Stimulated activated CD4-positive, alpha-beta T cell treated with anti-CD3 and anti-CD28 coated beads, Interleukin-15, amount 100 ng/mL, for 48 hours (primary cell): ENCODE results near the gene FOXE3.

Source experiments
- DNase-seq, 2 donors: peaks; one replicate each; pipeline ENCODE4 v3.0.0-alpha.2; 2020; ENCODE audit warnings: low read depth in 2 of 2

FOXE3 gene

DNA sequence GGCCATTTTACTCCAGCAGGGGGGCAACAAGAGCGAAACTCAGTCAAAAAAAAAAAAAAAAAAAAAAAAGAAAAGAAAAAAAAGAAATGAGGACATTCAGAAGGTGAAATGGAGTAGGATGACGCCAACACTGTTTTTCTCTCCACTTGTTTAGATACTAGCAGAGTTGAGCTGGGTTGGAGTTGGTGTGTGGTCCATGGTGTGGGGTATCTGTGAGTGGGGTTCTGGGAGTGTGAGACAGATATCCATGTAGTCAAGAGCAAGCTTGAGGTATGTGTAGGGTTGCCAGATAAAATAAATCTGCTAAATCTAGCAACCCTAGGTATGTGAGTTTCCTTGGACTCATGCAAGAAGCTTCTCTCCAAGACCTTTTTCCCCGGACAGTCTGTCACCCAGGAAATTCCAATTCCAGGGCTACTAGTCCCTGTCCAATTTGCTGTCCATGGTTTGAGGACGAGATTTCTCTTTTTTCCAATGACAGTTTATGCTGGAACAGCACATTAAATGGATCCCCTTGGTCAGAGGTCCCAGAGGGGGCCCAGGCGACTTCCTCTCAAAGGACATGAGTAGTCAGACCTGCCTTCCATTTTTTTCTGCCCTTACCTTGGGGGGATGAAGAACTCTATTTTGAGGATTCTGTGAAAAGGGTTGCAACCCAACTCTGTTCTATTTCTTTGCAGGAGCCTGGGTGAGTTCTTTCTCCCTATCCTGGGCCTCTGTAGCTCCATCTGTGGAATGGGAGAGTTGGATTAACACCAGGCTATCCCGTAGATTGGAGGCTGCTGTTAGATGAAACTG lies 19.6 kb downstream of the FOXE3 start:
- DNase-seq, result no peak

DNA sequence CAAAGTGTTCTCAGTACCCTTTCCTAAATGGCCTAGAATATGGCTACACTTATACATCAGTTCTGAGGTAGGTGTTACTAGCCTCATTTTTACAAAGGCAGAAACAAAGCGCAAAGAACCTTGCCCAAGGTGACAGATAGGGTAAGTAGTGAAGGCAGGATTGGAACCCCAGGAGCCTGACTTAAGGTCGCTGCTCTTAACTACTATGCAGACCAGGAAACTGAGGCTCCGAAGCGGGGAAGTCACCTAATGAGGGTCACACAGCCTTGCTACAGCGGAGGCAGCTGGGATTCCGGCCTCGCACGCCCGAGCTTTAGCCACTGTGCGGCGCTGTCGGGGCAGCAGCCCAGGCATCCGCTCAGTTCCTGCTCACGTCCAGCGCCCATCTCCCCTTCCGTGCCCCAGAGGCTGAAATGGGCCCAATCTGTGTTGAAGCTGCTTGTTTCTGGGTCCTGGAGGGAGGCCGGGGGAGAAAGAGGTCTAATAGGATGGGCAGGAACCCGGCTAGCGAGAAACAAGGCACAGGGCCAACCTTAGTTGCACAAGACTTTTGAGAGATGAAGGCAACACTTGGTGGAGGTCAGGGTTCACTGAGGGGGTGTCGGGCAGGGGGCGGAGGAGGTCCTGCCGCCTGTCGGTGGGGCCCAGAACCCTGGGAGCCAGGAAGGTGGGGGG lies 20.4 kb downstream of the FOXE3 start:
- peak; percentile 53 to 66 for DNase-seq

DNA sequence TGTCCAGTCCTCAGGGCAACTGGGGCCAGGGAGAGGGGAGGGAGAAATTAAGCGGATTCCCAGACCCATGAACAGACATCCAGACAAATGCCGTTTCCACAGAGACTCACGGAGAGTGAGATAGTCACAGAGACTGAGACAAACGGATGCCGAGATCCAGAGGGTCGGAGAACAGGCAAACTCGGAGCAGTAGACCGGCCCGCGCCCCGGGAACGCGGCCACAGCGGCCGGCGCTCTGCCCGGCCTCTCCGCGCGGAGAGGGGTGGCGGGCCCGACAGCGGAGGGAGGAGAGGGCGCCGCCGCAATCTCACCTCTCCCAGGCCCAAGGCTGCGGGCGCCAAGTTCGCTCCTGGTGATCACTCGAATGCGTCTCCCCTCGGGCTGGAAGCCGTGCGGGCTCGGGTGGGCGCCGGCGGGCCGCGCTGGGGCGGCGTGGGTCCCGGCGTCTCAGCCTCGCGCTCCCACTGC lies 20.9 kb downstream of the FOXE3 start:
- no peak for DNase-seq

DNA sequence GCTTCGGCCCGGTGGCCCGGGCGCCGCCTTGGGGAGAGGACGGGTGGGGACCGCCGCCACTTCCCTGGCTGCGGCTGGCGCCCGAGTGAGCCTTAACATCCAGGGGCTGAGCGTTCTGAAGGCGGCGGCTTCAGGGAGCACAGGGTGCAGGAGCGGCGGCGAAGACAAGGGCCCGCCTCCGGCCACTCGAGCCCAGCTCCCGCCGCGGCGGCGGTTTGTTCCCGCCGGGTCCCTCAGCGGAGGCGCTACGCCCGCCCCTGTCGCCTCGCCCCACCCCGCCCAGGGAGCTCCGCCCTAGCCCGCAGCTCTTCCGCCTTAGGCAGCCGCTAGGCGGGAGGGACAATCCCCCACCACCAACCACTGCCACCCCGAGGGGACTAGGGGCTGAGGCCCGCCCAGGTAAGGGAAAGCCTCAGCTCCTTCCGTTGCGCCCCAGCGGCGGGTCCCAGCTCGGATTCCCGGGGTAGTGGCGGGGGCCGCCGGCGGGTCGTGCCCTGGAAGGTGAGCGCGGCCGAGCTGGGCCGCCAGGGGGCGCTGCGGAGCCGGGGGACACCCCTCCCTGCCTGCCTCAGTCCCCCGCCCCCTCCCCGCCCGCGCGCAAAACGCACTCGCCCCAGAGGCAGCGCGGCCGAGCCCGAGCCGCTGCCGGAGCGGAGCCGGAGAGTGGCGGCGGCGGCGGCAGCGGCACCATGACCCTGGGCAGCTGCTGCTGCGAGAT lies 21.5 kb downstream of the FOXE3 start, which contains the start of gene FOXD2:
Gene FOXD2 (plus strand): TSS at position 598 of the 718 bp plus-strand sequence. CDS start 92 bp downstream, at position 690.
- peak; percentile 74 to 85 for DNase-seq

DNA sequence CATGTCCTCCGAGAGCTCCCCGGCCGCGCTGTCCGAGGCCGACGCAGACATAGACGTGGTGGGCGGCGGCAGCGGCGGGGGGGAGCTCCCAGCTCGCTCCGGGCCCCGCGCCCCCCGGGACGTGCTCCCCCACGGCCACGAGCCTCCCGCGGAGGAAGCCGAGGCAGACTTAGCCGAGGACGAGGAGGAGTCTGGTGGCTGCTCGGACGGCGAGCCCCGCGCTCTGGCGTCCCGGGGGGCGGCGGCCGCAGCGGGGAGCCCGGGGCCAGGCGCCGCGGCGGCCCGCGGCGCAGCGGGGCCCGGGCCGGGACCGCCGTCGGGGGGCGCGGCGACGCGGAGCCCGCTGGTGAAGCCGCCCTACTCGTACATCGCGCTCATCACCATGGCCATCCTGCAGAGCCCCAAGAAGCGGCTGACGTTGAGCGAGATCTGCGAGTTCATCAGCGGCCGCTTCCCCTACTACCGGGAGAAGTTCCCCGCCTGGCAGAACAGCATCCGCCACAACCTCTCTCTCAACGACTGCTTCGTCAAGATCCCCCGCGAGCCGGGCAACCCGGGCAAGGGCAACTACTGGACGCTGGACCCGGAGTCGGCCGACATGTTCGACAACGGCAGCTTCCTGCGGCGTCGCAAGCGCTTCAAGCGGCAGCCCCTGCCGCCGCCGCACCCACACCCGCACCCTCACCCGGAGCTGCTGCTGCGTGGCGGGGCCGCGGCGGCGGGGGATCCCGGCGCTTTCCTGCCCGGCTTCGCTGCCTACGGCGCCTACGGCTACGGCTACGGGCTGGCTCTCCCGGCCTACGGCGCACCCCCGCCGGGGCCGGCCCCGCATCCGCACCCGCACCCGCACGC lies 22.3 kb downstream of the FOXE3 start:
- no peak for DNase-seq

DNA sequence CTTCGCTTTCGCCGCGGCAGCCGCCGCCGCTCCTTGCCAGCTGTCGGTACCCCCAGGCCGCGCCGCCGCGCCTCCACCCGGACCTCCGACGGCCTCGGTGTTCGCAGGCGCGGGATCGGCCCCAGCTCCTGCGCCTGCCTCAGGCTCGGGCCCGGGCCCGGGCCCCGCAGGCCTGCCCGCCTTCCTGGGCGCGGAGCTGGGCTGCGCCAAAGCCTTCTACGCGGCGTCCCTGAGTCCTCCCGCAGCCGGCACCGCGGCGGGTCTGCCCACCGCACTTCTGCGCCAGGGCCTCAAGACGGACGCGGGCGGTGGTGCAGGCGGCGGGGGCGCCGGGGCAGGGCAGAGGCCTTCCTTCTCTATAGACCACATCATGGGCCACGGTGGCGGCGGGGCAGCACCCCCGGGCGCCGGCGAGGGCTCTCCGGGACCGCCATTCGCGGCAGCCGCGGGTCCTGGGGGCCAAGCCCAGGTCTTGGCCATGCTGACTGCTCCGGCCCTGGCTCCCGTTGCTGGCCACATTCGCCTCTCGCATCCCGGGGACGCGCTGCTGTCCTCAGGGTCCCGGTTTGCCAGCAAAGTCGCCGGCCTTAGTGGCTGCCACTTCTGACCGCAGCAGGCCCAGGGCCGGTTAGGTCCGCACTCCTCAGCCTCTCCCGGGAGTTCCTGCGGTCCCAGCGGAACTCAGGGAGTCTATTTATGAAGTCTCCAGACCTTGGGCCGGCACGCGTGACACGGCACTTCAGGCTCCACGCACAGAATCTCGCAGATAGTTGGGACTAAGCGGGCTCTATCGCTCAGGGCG lies 23.1 kb downstream of the FOXE3 start:
- no peak for DNase-seq

DNA sequence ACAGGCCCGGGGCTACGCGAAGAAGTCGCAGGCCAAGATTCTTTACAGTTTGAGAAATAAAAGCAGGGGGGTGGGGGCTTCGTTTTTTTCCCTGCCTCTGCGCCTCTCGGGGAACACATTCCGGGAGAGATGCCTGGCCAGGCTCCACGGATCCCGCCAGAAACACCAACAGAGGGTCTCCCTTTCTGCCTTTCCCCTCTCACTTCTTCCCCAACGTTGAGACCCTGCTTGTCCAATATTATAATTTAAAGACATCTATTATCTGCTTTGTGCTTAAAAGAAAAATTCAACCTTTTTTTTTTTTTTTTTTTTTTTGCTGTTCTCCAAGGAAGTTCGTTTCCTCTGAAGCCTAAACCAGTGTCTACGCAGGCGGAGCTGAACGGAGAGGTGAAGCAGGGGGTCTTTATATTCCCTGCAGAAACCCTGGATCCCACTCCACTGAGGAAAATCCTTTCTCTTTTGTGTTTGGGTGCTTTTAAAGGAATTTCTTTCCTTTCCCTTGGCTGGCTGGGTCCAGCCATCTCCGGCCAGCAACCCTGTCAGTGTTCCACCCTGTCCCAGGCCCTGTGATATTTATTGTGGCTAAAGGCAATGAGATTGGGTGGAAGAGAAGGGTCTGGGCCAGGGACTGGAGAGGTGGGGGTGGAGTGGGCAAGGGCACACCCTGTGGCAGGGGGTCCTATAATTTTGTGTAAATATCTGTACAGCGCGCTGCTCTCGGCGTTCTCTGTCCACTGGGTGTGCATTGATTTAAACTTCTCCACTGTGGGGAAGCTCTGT lies 23.9 kb downstream of the FOXE3 start:
- DNase-seq, result no peak

DNA sequence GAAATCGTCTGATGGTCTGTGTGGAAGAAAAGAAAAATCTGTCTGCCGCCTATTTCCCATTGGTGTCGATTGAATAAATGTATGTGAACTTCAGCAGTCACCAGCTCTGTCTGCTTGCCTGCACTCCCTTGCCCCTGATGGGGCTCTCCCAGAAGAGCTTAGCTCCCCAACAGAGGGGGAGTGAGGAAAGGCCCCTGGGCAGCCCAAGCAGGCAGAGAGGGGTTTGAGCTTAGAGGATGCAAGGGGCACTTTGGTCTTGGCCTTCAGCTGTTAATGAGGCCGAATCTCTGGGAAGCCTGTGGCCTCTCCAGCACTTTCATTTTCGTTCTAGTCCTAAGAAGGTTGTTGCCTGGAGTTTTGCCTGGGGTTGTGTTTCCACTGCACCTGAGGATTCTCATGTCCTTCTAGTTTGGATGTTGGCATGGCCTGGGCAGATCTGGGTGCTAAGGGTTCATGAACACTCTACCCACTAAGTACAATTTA lies 24.6 kb downstream of the FOXE3 start:
- no peak for DNase-seq

DNA sequence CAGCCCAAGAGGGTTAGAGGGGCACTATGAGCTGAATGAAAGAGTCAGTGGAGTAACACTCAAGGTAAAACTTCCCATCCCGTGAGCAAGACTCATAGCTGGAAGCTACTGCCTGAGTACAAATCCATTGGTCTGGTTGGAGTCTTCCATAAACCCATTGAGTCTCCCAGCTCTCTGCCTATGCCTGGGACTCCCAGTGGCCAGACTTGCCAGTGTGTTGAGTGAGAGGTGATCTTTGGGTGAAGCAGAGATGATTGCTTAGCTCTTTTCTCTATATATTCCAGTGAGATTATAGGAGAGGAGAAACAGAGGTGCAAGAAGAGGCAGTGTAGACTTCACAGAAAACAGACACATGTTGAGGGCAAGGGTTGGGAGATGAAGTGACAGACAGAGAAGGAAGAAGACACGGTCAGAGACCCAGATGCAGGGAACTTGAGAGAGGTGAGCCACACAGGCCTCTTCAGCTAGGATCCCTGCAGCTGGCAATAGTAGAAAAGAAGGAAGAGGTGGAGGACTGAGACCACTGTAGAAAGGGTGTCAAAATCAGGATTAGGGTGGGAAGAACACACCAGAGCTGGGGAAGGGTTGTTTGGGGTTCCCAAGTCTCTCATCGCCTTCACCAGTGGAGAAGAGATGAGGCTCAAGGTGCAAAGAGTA lies 25.5 kb downstream of the FOXE3 start:
- DNase-seq, result no peak

DNA sequence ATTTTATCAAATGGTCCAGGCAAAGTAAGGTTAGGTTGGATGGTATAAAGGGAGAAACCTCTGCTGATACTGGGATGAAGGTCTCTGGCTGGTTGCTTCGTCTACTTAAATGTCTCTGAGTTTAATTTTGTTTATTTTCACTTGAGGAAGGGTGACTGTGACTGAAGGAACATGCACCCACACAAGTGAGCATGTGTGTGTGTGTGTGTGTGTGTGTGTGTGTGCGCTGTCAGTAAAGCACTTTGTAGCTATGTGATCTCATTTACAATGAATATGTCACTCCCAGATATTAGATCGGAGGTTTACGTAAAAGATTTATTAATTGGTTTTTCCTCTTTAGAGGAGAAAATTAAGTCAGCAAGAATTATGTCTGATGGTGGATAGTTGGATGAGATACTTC lies 26.1 kb downstream of the FOXE3 start:
- DNase-seq, result no peak

DNA sequence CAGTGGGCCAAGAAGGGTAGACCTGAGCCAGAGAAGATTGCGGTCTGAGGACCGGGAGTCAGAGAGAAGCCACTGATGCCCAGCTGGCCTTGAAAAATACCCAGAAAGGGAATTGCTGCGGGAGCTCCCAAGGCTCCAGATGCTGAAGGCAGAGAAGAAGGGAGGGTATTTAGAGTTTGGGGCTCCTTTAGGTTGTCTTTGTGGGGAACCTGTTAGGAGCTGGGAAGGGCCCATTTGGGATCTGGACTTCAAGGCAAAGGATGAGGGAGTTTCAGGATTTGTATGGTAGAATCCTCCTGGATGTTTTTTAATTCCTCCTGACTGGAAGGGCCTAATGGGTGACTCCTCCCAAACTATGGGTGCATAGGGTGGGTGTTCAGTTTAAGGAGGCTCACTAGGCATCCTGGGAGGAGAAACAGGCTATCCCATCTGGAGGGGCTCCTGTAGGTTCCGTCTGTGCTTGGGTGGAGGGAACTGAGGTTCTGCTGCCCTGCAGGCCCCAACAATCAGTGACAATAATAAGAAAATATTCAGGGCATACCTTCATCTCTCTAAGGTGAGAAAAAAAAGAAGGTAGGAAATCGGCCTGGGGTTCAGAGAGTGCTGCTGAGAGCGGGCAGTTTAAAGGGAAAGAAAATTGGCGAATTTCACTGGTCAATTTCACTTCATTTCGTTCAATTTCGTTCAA lies 26.9 kb downstream of the FOXE3 start:
- DNase-seq, result no peak

DNA sequence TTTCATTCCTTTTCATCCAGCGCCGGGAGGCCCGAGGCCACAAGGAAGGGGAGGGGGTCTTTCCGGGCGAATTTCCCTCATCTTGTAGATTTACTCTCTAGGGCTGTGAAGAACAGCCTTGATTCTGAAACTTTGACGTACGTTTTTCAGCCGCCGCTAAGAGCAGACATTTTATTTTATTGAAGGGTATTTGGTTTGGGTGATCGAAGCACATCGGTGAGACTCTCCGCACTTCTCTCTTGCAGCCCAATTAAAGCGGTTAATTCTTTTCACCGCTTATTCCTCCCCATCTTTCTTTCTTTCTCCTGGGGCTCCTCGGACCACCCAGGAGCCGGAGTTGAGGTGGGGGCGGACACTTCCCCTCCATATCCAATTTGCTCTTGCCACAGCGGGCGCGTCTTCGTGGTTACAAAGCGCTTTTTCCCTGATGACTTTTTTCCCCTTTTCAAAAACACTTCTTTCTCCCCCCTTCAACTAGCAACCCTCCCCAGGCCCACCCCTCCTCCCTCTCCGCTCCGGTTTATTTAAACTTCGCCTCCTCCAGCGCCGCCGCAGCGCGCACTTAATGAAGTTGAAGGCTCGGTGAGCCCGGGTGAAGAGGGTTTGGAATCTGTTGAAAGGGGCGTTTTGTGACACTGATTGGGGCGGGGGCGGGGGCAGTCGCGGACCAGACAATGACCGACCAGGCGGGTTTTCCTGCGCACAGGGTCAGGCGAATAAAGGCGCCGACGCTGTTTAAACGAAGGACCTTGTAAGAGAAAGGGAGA lies 27.6 kb downstream of the FOXE3 start:
- DNase-seq, result no peak

DNA sequence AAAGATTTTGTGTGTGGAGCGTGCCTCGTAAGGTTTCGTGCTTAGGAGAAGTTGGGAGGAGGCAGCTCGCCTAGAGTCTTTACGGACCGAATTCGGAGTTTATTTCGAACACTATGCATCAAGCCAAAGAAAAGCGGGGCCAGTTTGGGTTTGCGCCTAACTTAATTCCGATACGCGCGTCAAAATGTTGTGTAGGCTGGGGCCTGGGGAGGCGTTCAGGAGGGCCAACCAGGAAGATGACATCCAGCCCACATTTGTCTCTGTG lies 28.1 kb downstream of the FOXE3 start:
- DNase-seq, result no peak

DNA sequence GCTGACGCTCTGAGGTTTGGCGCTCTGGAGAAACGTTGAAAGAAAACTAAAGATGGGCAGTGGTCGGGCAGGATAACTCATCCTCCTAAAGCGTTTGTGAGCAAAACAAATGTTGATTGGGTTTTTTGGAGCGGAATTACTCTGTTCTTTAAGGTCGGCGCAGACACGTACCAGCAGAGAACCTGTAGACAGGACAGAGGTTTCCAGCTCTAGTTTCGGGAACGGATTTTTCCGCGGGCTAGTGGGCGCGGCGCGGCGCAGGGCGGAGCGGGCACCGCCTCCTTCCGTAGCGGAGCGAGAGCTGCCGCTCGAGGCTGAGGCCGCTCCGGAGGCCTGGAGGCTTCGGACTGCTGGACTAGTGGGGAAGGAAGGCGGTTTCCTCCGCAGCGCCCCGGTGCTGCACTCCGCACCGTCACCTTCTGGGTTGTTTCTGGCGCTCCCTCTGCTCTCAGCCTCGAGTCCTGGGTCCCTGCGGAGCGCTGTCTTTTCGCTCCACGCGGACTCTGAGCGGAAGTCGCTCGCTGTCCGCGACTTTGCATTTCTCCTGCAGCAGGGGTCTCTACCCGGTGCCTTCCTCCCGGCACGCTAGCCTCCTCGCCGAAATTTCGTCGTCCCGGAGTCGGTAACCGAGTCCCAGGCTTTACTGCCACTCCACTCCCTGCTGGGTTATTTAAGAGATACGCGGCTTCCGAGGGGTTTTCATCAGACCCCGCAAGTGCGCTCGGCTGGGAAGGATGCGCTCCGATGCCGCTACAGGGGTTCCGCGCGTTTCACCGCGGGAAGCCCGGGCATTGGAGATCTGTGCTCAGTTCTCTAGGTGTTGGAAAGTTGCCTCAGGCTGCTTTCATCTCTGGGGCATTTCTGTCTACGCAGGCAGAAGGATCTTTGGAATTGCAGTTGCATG lies 28.7 kb downstream of the FOXE3 start:
- no peak for DNase-seq

DNA sequence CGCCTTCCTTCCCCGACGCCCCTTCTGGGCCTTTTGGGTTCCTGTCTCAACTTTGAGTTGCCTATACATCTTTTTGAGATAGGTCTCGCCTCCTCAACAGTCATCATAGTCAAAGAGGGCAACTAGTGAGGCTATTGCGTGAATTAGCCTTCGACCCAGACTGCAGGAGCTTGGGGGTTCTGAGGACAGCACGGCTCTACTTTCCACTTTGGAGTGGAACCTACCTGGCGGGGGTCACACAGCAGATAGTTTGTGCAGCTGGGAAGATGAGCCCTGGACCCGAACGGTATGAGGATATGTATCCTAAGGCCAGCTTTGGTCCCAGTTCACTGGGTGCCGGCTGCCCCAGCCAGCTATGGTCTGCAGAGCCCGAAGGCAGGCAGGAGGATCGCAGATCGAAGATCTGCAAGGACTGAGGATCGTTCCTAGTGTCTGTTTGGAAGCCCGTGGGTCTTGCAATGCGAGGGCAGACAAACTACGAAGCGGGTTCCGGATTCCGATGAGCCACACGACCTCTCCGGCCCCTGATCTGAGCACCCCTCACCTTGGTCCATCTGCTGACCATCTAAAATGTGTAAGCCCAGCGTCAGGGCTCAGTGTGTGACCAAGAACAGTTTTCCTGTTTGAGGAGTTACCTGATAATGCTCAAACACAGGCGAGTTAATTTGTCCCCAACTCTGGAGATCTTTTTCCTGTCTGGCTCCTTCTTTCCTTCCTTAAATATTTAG lies 29.9 kb downstream of the FOXE3 start:
- no peak for DNase-seq

DNA sequence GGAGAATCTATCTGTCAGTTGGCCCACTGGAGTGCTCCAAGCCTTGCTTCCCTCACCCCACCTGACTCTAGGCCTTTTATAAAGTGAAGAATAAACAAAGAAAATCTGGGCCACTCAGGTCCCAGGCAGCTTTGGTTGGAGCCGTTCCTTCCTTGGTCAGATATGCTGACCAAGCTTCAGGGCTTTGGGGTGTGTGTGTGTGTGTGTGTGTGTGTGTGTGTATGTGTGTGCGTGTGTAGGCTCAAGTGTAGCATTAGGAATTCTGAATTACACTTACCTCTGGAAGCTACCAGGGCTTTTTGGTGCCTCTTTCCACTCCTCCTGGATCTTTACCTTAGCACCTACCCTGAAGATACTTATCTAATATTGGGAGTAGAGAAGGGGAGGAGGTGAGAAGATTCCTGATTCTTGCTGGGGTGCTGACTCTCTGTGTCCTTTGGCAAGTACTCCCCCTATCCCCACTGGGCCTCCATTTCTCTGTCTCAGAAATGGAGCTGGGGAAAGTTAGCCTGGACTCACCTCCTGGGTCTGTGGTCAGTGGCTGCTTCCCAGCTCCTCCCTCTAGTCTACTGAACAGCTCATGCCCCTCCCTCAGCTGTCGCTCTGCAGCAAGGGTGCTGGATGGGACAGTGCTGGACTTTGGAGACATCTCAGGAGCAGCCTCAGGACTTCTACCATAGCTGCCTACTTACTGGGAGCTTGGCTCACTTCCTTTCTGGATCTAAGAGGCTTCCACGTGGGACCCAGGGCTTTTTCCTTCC lies 32.6 kb downstream of the FOXE3 start:
- no peak for DNase-seq
